T1000 (cell line): ENCODE measurements around the gene SLC38A1.
"Not testable (repeated sequence)": the region's sequence is repeated elsewhere in the genome, so short reads cannot be mapped to it uniquely, and the experiment has no call there.

Experiments
- DNase-seq: peaks from one replicate; lab custom pipeline; 2025; ENCODE audit warnings: mixed read lengths; lab: John Stamatoyannopoulos, UW

The SLC38A1 gene

DNA sequence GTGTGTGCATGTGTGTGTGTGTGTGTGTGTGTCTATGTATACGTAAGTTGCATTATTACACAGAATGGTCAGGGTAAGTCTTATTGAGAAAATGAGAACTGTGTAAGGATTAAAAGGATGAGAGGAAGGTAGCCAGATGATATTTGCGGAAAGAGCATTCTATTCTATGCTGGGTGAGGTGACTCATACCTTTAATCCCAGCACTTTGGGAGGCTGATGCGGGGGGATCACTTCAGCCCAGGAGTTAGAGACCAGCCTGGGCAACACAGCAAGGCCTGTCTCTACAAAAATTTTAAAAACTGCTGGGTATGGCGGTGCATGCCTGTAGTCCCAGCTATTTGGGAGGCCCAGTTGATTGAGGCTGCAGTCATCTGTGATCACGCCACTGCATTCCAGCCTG, 103.7 kb downstream of the SLC38A1 start:
- no peak for DNase-seq

DNA sequence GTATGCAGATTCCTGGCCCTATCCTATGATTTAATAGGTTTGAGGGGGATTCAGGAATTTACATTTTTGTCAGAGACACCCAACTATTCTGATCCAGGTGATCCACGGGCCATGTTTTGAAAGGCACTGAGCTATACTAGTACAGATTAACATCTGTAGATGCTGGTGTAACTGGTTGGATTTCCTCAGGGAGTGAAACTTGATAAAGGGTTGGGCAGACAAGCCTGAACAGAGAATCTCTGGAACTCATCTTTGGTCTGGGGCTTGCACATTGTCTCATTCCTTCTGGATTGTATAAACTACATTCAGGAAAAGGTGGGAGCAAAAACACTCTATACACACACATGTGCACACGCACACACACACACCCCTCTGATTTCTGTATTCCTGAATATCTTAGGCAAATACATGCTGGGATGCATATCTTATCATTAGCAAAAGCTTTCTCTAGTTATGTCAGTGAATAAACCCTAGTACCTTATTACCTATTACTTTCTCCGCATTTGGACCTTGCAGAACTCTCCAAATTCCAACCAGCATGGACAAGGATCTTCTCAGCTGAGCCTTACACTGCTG, 104.6 kb downstream of the SLC38A1 start:
- no peak for DNase-seq

DNA sequence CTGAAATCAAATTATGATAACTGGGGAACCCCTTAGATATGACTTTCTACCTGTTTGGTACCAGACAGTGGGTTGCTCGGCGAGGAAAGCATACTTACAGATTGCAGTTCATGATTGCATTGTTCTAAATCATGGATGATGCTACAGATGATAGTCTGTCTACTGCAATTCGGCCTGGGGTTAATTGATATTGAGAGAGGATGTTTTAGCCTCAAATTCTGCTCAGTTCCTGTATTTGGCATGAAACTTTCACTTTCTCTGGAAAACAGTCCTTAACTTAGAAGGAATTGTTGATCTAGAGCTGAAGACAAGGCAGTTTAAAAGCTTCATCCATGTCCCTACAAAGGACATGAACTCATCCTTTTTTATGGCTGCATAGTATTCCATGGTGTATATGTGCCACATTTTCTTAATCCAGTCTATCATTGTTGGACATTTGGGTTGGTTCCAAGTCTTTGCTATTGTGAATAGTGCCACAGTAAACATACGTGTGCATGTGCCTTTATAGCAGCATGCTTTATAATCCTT, 106.2 kb downstream of the SLC38A1 start:
- not testable (repeated sequence) for DNase-seq

DNA sequence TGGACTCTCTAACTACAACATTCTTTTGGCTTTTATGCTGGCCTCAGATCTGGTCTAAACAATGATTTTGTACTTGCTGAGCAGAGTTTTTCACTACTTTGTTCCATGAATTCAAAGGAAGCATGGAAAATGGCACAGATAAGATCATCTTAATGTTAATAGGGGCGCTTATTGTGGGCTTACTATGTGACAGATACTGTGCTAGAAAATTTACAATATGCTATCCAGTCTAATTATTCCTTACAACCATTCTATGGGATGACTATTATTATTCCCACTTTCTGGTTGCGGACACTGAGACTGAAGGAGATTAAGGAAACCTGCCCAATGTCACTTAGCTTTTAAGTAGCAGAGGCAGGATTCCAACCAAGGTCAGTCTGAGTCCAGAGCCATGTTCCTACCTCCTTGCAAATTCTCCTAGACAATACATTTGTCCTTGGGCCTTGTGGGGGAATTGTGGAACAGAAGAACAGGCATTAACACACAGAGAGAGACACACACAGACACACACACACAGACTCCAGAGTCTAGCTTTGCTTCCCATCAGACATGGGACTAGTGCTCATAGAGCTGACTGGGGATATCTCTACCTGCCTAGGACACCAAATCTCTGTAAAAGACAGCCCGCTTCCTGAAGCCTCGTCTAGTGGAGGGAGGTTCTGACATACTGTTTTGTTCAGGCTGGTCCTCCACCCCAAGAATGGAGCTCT, 107.7 kb downstream of the SLC38A1 start:
- no peak for DNase-seq

DNA sequence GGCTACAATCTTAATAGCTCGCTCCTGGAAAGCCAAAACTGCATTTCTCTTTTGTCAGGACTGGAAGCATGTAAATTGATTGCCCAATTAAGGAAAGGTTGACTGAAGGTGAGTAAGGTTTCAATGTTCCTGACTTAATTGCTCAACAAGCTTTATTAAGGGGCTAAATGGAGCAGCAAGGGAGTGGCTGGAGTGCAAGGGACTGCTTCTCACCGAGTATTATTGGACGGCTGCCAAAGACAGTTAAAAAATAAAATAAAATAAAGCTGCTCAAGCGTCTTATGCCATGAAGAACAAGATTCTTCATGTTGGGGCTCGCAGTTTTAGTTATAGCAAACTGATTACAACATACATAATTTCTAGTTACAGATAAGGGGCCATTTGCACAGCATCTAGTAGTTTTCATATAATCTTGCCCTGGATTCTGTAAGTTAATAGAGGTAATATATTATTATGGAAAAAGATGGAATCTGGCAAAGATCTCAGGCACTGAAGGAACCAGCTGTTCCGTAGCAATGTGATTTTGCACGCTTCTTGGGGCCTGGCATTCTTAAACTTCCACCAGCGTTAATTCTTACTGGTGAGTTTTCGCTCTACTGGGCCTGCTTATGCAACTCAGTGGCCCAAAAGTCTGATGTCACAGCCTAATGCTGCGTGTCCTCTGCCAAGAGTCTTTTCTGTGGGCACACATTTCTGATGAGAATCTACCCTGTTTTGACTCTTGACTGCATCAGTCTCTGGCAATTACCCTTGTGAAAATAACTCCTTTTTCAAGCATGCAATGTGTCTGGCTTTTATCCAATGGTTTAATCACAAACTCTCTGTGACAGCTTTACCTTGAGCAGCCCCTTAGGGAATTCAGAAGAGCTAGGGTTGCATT, 108.5 kb downstream of the SLC38A1 start:
- DNase-seq = no peak

DNA sequence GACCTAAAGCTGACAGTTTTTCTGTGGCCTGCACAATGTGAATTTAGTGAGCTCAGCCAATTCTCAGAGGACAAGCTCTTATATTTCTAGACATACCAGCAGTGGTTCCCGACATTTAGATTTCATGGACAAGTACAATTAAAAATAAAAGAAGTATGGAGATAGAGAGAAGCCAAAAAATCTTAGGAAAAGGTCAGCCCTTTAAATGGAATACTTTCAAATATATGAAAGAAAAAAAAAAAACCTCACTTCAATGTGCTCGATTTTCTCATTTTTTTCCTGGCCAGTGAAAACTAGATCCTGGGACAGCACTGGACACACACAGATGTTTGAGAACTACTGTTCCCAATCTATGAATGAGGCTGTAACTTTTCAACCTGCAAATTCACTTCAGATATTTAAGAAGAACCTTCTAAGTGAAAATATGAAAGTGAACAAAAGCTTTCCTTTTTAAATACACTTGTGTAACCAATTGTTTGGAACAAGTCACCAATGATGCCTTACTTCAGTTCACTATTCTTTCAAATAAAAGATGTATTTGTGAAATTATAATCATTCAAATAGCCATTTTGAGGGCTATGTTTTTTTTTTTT, 109.4 kb downstream of the SLC38A1 start:
- no peak for DNase-seq

DNA sequence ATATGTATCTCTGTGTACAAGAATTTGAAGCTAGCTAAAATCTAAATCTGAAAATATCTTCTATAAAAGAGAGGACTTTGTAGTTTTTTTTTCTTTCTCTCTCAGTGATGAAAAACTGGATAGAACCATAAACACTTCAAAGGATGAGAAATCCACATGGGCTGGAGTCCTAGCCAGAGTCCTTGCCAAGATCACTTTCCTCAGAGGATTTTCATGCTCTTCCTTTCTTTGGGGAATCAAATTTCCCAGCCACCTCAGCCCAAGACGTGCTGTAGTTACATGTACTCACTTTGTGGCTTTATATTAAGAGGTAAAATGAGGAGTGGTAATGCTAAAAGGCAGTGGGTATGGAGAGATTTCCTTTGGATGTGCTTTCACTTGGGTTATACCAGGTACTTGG, 110.3 kb downstream of the SLC38A1 start:
- DNase-seq = no peak

DNA sequence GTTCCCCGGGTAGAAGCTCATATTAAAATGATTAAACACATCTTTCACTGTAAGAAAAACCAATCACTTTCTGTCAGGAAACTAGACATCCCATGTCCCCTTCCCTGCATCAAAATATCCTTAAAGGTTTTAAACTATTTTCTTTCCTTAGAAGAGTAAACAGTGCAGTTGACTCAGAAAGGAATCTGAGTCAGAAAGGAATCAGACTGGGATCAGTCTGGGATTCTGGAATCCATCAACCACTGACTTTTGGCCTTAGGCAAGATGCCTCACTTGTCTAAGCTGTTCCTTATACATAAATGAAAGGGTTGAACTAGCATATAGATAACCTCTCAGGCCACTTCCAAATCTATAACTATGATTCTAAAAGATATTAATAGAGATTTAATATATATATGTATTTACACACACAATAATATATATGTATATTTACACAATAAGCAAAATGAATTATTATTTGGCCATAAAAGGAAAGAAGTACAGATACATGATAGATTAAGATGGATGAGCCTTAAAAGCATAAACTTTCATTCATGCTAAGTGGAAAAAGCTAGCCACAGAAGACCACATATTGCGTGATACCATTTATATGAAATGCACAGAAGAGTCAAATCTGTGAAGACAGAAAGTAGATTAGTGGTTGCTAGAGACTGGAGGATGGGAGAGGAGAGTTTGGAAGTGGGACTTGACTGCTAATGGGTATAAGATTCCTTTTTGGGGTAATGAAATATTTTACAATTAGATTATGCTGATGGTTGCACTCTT, 114.4 kb downstream of the SLC38A1 start:
- DNase-seq = no peak

DNA sequence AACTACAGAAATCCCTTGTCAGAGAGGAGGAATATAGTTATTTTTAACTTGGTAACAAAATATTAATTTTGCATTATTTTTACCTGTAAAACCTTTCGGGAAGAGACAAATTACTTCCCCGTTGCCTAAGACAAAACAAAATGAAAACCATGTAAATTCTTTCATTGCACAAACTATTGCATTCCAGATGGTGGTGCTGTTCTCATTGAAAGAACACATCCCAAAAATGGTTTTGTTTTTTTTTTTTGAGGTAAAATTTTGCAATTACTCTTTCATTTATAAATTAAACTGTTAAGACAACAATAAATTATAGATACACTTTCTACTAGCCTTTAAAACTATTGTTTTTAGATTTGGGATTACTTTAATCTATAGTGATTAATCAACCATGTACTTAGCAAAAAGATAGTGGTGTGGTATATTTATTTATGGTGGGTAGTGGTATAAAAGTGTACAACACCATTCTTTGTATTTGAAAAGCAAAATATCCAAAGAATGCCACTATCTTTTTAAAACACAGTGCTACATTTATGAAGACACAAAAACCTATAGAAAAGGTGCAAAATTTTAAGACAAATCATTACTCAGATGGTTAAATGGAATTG, 115.5 kb downstream of the SLC38A1 start:
- no peak for DNase-seq

DNA sequence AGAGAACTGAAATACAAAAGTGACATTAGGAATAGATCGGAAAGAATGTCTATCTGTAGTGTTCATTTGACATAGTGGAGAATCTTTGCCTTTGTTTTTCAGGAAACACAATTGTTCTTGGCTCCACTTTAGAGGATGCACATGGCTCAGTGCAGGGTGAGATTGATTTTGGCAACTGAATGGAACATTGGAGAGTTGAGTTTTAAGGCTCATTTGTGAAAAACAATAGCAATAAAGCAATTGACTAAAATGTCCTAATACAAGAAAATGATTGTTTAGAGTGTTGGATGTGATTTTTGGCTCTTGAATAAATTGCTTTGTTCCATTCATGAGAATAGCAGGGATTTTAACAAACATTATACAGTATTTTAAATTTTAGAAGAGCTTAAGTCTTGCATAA, 116.4 kb downstream of the SLC38A1 start:
- DNase-seq = no peak

DNA sequence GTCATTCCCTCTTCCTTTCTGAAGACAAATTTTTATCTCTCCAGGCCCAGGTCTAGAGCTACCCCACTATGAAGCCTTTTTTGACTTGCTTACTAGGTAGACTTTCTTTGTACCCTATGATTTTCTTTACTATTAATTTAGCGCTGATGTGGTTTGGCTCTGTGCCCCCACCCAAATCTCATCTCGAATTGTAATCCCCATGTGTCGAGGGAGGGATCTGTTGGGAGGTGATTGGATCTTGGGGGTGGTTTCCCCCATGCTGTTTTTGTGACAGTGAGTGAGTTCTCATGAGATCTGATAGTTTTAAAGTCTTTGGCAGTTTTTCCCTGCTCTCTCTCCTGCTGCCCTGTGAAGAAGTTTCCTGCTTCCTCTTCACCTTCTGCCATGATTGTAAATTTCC, 118.1 kb downstream of the SLC38A1 start:
- no peak for DNase-seq

DNA sequence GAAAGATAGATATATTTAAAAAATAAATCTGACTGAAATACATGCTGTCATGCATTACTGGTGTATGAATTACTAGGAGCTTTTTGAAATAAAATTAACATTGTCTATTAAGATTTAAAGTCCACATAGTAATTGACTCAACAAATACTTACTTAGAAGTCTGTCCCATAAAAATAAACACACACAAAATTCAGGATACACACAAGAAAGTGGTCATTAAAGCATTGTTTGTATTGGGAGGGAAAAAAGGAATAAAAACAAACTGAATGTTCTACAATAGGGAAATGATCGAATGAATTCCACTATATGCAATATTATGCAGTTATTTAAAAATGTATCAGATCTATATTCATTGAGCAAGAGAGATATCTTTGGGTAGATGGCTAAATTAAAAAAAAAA, 118.9 kb downstream of the SLC38A1 start:
- DNase-seq = no peak

DNA sequence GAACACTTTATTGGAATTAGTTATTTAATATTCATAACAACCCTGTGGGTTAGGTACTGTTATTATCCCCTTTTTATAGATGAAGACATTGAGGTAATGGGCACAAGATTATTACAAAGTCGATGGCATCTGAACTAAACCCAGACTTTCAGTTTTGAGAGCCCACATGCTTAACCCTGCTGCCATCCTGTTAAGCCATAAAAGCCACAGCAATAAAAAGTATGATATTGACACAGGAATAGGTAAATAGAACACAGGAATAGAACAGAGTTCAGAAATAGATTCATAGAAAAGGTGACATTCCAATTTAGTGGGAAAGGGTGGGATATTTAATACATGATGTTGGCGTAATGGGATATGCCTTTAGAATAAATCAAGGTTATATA, 119.8 kb downstream of the SLC38A1 start:
- DNase-seq = no peak

DNA sequence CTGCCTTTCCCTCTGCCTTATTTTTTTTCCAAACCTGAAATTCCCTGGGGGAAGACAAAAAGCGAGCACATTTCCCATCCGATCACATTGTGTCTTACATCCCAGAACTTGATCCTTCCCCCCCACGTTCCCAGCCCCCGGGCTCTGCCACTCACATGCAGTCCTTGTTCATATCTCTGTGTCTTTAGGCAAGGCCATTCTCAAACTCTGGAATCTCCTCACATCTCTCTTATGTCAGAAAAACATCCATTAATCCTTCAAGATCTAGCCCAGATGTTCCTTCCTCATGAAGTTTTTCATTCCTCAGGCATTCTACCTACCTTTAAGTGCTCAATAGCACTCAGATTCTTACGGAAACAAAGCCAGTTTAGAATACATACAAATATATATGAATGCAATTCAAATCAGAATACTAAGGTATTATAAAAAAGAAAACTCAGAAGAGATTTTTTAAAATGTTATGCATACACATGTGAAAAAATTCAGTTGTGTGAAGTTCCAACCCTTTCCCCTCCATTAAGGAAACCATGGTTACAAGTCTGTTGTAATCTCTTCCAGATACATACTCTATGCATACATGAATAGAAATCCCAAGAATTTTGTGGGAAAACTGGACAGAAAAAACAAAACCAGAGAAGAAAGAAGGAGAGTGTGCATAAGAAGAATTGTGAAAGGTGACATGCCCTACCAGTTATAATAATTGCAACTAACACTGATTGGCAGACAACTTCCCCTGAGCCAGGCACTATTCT, 120.3 kb downstream of the SLC38A1 start:
- no peak for DNase-seq

DNA sequence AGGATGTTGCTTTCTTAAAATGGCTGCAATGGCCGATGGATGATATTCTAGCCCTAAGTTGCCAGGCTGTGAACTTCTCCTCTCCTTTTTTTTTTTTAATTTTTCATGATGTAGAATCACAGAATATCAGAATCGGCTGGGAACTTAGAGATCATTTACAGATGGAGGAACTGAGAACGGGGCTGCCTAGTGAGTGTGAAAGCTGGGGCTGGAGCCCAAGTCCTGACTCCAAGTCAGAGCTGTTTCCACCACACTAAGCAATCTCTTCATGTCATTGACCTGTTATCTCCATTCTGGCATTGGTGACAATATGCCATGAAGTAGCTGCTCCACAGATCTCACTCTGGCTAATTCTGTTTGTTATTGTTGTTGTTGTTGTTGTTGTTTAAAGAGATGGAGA, 121.7 kb downstream of the SLC38A1 start:
- DNase-seq = no peak

DNA sequence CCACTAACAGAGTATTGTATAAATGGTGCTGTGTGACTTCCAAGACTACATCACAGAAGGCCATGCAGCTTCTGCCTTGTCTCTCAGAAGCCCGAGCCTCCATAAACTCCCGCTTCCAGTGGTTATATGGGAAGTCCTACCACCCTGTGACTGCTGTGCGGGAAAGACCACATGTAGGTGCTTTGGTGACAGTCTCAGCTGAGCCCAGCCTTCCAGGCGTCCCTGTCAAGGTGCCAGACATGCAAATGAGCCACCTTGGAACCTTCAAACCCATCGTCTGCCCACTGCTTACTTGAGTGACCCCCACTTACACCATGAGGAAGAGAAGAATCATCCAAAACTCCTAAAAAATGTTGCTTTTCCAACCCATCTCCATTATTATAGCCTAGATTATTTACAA, 123.0 kb downstream of the SLC38A1 start:
- DNase-seq = no peak

DNA sequence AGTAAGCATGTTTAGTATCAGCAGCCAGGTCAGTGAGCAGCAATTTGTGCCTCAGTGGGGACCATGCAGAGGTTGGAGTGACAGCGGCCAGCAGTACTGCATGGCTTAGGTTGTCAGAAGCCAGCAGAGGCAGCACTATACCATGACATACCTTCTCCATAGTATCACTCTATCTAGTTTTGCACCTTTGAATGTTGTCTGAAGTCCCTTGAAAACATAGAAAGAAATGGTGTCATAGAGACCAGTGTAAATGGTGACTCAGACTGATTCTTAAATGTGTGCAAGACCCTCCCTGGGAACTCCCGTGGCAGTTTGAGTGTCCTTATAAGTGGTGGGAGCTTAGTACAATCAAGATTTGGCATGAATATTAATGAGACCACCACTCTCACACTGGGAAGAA, 124.4 kb downstream of the SLC38A1 start:
- DNase-seq = no peak

DNA sequence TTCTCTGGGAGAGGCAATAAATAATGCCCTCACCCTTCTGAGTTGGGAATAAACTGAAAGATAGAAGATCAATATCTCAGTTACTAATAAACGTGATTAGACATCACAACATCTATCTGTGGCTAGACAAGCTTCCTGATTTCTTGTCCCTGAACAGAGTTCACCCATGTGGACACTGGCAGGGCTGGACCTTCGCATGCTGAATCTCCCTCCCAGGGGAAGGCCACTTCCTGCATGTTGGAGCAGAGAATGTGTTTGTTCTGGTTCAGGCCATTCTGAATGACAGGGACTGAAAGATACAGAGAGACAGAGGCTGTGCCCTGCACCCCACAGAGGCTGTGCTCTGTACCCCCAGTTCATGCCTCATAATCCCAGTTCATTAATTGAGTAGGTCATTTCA, 132.6 kb downstream of the SLC38A1 start:
- no peak for DNase-seq

DNA sequence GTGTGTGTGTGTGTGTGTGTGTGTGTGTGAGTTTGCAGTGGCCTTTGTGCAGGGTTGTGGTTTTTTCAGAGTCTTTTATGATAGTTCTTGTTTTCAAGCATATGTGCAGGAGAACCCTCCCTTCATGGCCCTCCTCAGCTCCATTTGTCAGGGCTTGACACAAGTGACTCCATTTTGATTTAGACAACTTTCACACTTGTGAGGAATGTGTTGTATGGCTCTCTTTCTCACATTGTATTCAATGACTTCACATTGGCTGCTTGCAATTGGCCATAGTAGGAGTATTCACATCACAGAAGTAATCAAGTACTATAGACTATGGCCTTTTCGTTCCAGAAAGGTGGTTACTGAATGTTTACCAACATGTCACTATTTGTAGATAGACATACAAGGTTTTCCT, 133.1 kb downstream of the SLC38A1 start:
- no peak for DNase-seq

DNA sequence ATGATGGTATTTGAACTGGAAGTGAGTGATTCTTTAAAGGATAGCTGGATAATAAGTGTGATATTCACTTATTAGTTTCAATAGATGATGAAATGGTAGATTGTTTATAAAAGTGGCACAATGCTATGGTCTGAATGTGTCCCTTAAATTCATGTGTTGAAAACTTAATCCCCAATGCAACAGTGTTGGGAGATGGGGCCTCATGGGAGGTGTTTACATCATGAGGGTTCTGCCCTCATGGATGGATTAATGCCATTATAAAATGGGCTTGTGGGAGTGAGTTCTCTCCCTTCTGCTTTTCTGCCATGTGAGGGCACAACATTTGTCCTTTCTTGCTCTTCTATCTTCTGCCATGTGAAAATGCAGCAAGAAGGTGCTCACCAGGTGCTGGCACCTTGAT, 134.0 kb downstream of the SLC38A1 start:
- no peak for DNase-seq
